SJSA1 (cell line): ENCODE measurements around the gene MYO9A. TPM values are rescaled to one million over a fixed set of nuclear protein-coding genes. Genes with fewer than 3 reads are reported as not detected.

Experiments
- DNase-seq, 2 experiments: peaks; one replicate each; pipeline ENCODE4 v3.0.0-alpha.2; 2015 to 2020; ENCODE audit warnings: low spot score in 2 of 2, low read depth in 1 of 2
- H3K27ac ChIP-seq: fragments of 250-450 bp; sonication (Bioruptor Pico); 2 replicates; pipeline ENCODE4 v1.5.1; 2020; ENCODE audit warnings: mild to moderate bottlenecking, moderate library complexity
- H3K27me3 ChIP-seq: fragments of 250-450 bp; sonication (Bioruptor Pico); replicated peaks from 2 replicates; pipeline ENCODE4 v1.5.1; 2020; ENCODE audit warnings: mild to moderate bottlenecking, moderate library complexity
- H3K36me3 ChIP-seq: fragments of 250-450 bp; sonication (Bioruptor Pico); 2 replicates; pipeline ENCODE4 v1.5.1; 2020; ENCODE audit warnings: mild to moderate bottlenecking
- H3K4me1 ChIP-seq: fragments of 250-450 bp; sonication (Bioruptor Pico); replicated peaks from 2 replicates; pipeline ENCODE4 v1.6.1; 2021; ENCODE audit warnings: mild to moderate bottlenecking
- H3K4me3 ChIP-seq: fragments of 250-450 bp; sonication (Bioruptor Pico); 2 replicates; pipeline ENCODE4 v1.5.1; 2020; ENCODE audit warnings: mild to moderate bottlenecking
- H3K9me3 ChIP-seq: fragments of 250-450 bp; sonication (Bioruptor Pico); replicated peaks from 2 replicates; pipeline ENCODE4 v1.5.1; 2020; ENCODE audit warnings: mild to moderate bottlenecking
- total RNA-seq: library from RNA; depleted of rRNA; stranded (reverse); fragments of >200 nt; shearing (Covaris generic); gene quantifications from 2 replicates; pipeline ENCODE4 v1.2.3, GENCODE V29; 2014; rRNA removed

MYO9A gene
- total RNA-seq, 1 experiment from 2014 or later, result 21.9 TPM

- Histone ChIP-seq H3K4me3 (no peak overlapping the region), H3K36me3 (no peaks in the 10 kb centered on the region)
- no peak for DNase-seq
These were observed 336.0 kb downstream of the MYO9A start for GRCh38 chr15:71781965-71782265.

GRCh38 chr15:71781179-71781964 is 336.6 kb downstream of the MYO9A start:
- DNase-seq, result no peak
- Histone ChIP-seq H3K4me3 (no peak overlapping the region), H3K4me1 (peaks cover 14% of the 10 kb centered on the region), H3K27me3 (no peaks in the 10 kb centered on the region), H3K9me3 (no peaks in the 10 kb centered on the region), H3K27ac (no peak overlapping the region), H3K36me3 (no peaks in the 10 kb centered on the region)

More at GRCh38 chr15:71781965-71782265, 336.0 kb downstream of the MYO9A start:
- H3K9me3 ChIP-seq, result no peaks in the 10 kb centered on the region
- H3K27ac ChIP-seq, result no peak overlapping the region
- H3K27me3 ChIP-seq, result no peaks in the 10 kb centered on the region
- H3K4me1 ChIP-seq, result peaks cover 14% of the 10 kb centered on the region

- DNase-seq, result peak in 1 of 2 experiments; percentile 77
- Histone ChIP-seq H3K27ac (peak overlapping the region; percentile 55), H3K4me3 (no peak overlapping the region), H3K36me3 (no peaks in the 10 kb centered on the region), H3K4me1 (peaks cover 14% of the 10 kb centered on the region), H3K9me3 (no peaks in the 10 kb centered on the region), H3K27me3 (no peaks in the 10 kb centered on the region)
These were observed 337.6 kb downstream of the MYO9A start for GRCh38 chr15:71780115-71780976.

- DNase-seq, result no peak
- Histone ChIP-seq H3K36me3 (no peaks in the 10 kb centered on the region), H3K9me3 (no peaks in the 10 kb centered on the region), H3K27me3 (no peaks in the 10 kb centered on the region), H3K27ac (no peak overlapping the region), H3K4me1 (peaks cover 14% of the 10 kb centered on the region), H3K4me3 (no peak overlapping the region)
These were observed 338.7 kb downstream of the MYO9A start for GRCh38 chr15:71779073-71779797.

- no peak for DNase-seq
- Histone ChIP-seq H3K4me1 (peaks cover 14% of the 10 kb centered on the region), H3K27ac (no peak overlapping the region), H3K36me3 (no peaks in the 10 kb centered on the region), H3K9me3 (no peaks in the 10 kb centered on the region), H3K4me3 (no peak overlapping the region), H3K27me3 (no peaks in the 10 kb centered on the region)
These were observed 340.6 kb downstream of the MYO9A start for GRCh38 chr15:71777216-71777943.

GRCh38 chr15:71776304-71776703 is 341.6 kb downstream of the MYO9A start:
- Histone ChIP-seq H3K27ac (no peak overlapping the region), H3K27me3 (no peaks in the 10 kb centered on the region), H3K4me3 (no peak overlapping the region), H3K9me3 (no peaks in the 10 kb centered on the region), H3K36me3 (no peaks in the 10 kb centered on the region), H3K4me1 (peaks cover 14% of the 10 kb centered on the region)
- no peak for DNase-seq

GRCh38 chr15:71775856-71776255 is 342.1 kb downstream of the MYO9A start:
- no peak for DNase-seq
- no peak overlapping the region for H3K4me3 ChIP-seq

GRCh38 chr15:71773206-71773859 is 344.6 kb downstream of the MYO9A start:
- Histone ChIP-seq H3K4me1 (no peaks in the 10 kb centered on the region), H3K9me3 (no peaks in the 10 kb centered on the region), H3K4me3 (no peak overlapping the region), H3K36me3 (no peaks in the 10 kb centered on the region), H3K27me3 (no peaks in the 10 kb centered on the region), H3K27ac (no peak overlapping the region)
- no peak for DNase-seq

More at GRCh38 chr15:71775856-71776255, 342.1 kb downstream of the MYO9A start:
- Histone ChIP-seq H3K4me1 (peaks cover 10% of the 10 kb centered on the region), H3K27ac (no peak overlapping the region), H3K9me3 (no peaks in the 10 kb centered on the region), H3K36me3 (no peaks in the 10 kb centered on the region), H3K27me3 (no peaks in the 10 kb centered on the region)

Other genes with a start within 250 kb of the MYO9A start
- gene SENP8, start 253 bp upstream of the MYO9A start, total RNA-seq, result 0.78 and 2.5 TPM in 2 replicates
- gene GRAMD2A, start 79.6 kb upstream of the MYO9A start, total RNA-seq, result 0.16 TPM in 1 of 2 replicates, not detected in the other
- 1,365 and 1,516 TPM in 2 replicates for gene PKM, start 113.0 kb upstream of the MYO9A start, total RNA-seq
- 18.8 and 35.6 TPM in 2 replicates for gene PARP6, start 154.4 kb upstream of the MYO9A start, total RNA-seq
- gene CELF6, start 202.0 kb upstream of the MYO9A start, total RNA-seq, result 0.08 TPM in 1 of 2 replicates, not detected in the other